HepG2 (cell line): ENCODE measurements around the gene NOSTRIN. TPM values are rescaled to one million over a fixed set of nuclear protein-coding genes. Genes with fewer than 3 reads are reported as not detected.

Experiments
- ATAC-seq: fragments of 200-7000 bp; cut with Tn5 transposase; 3 replicates; pipeline ENCODE4 v1.9.1; 2020; ENCODE audit warnings: mild to moderate bottlenecking, moderate library complexity
- BruUV-seq: library from RNA; stranded (reverse); fragments of 400-500 nt; replicated peaks from 2 replicates; lab custom pipeline; 2021; lab: Mats Ljungman, UMichigan
- CTCF ChIA-PET: fragments of 300-600 bp; formaldehyde crosslinking; extraction: SDS; loops from one replicate; lab custom pipeline; 2021; ENCODE audit warnings: low total read pairs, inconsistent platforms, low intra/inter-chr PET ratio; lab: Yijun Ruan, JAX
- POLR2A ChIA-PET: fragments of 350-600 bp; sonication (Branson Sonifier 250); formaldehyde crosslinking; loops from one replicate; lab custom pipeline; 2020; ENCODE audit warnings: antibody characterized with exemption, inconsistent platforms; lab: Yijun Ruan, JAX
- DNase-seq: peaks from one replicate; pipeline ENCODE4 v3.0.0-alpha.2; 2015; ENCODE audit warnings: low spot score
- FAIRE-seq: peaks from 3 replicates; lab custom pipeline; 2011; peaks lifted over from hg19 to GRCh38; lab: Jason Lieb, UNC
- H2AFZ ChIP-seq: one replicate; pipeline ENCODE4 v1.6.1; 2011; ENCODE audit warnings: low read length, inconsistent platforms
- H3K27ac ChIP-seq: fragments of 300-600 bp; 3 replicates; pipeline ENCODE4 v1.8.0; 2011; ENCODE audit warnings: mixed run types, mild to moderate bottlenecking, mixed read lengths, low read length, inconsistent platforms; ENCODE audit not compliant: insufficient read depth; ENCODE audit errors: extremely low read length
- H3K27me3 ChIP-seq, 2 experiments: fragments of 200-600 bp in 1 of 2; 2 replicates in 1 of 2; 3 replicates in 1 of 2; pipeline versions ENCODE4 v1.6.0 to v1.8.0; 2011; ENCODE audit warnings: low read length in 2 of 2, mild to moderate bottlenecking in 2 of 2, moderate library complexity in 2 of 2, inconsistent platforms in 1 of 2; ENCODE audit not compliant: insufficient read depth in 2 of 2, control insufficient read depth in 1 of 2
- H3K36me3 ChIP-seq, 2 experiments: fragments of 200-600 bp in 1 of 2; replicated peaks in 1 of 2; 2 replicates in 1 of 2; 3 replicates in 1 of 2; pipeline versions ENCODE4 v1.5.1 to v1.8.0; 2011; ENCODE audit warnings: low read length in 2 of 2, inconsistent platforms in 1 of 2; ENCODE audit not compliant: insufficient read depth in 2 of 2, control insufficient read depth in 1 of 2
- H3K4me1 ChIP-seq: 2 replicates; pipeline ENCODE4 v1.5.1; 2012; ENCODE audit warnings: low read length, inconsistent platforms; ENCODE audit not compliant: insufficient read depth
- H3K4me2 ChIP-seq: 2 replicates; pipeline ENCODE4 v1.6.0; 2011; ENCODE audit warnings: low read depth, low read length, inconsistent platforms
- H3K4me3 ChIP-seq, 3 experiments: fragments of 200-600 bp in 1 of 3; sonication (generic), shearing (Covaris generic) in 1 of 3; replicated peaks in 1 of 3; 2 replicates each; pipeline ENCODE4 v1.5.1; 2011 to 2016; ENCODE audit warnings: low read length in 3 of 3, inconsistent platforms in 2 of 3, low read depth in 2 of 3, mild to moderate bottlenecking in 2 of 3, control low read depth in 1 of 3, mixed read lengths in 1 of 3; ENCODE audit not compliant: insufficient read depth in 1 of 3
- H3K79me2 ChIP-seq: one replicate; pipeline ENCODE4 v1.6.1; 2011; ENCODE audit warnings: low read length, inconsistent platforms; ENCODE audit not compliant: insufficient read depth
- H3K9ac ChIP-seq: 2 replicates; pipeline ENCODE4 v1.6.0; 2011; ENCODE audit warnings: mild to moderate bottlenecking, low read depth, low read length, inconsistent platforms; ENCODE audit not compliant: insufficient read depth
- H3K9me3 ChIP-seq: 2 replicates; pipeline ENCODE4 v1.5.1; 2012; ENCODE audit warnings: mild to moderate bottlenecking, low read length
- H4K20me1 ChIP-seq: 2 replicates; pipeline ENCODE4 v1.6.0; 2011; ENCODE audit warnings: inconsistent platforms, mild to moderate bottlenecking, low read length, moderate library complexity; ENCODE audit not compliant: insufficient read depth
- KAT8 ChIP-seq: IDR thresholded peaks from 2 replicates; pipeline ENCODE4 v1.6.1; 2016; ENCODE audit warnings: missing genetic modification reagents, missing compliant biosample characterization
- KLF12 ChIP-seq: sonication (generic); formaldehyde crosslinking; IDR thresholded peaks from 2 replicates; pipeline ENCODE4 v1.4.0; 2020; ENCODE audit warnings: missing genetic modification reagents, borderline replicate concordance
- NFIC ChIP-seq: IDR thresholded peaks from 2 replicates; pipeline ENCODE4 v1.6.1; 2012; ENCODE audit warnings: mild to moderate bottlenecking, low read length, inconsistent platforms
- PRDM4 ChIP-seq: sonication (generic); formaldehyde crosslinking; IDR thresholded peaks from 2 replicates; pipeline ENCODE4 v1.9.0; 2021; ENCODE audit warnings: missing genetic modification reagents, borderline replicate concordance
- RAD51 ChIP-seq: fragments of 450-650 bp; IDR thresholded peaks from 2 replicates; pipeline ENCODE4 v1.6.1; 2016; ENCODE audit warnings: borderline replicate concordance
- RARG ChIP-seq: sonication (generic); formaldehyde crosslinking; IDR thresholded peaks from 2 replicates; pipeline ENCODE4 v1.4.0; 2020; ENCODE audit warnings: low read depth, mild to moderate bottlenecking, missing genetic modification reagents
- TGIF2 ChIP-seq: IDR thresholded peaks from 2 replicates; pipeline ENCODE4 v1.6.1; 2016; ENCODE audit warnings: control low read depth, missing compliant biosample characterization
- ZNF350 ChIP-seq: sonication (generic); formaldehyde crosslinking; IDR thresholded peaks from 2 replicates; pipeline ENCODE4 v1.4.0; 2020; ENCODE audit warnings: mild to moderate bottlenecking, low read depth, missing genetic modification reagents, borderline replicate concordance
- ZSCAN20 ChIP-seq: sonication (generic); formaldehyde crosslinking; IDR thresholded peaks from 2 replicates; pipeline ENCODE4 v1.4.0; 2020; ENCODE audit warnings: missing genetic modification reagents, mild to moderate bottlenecking, borderline replicate concordance
- WGBS: methylation state at CpG from one replicate; pipeline ENCODE4 v1.1.6; 2017; ENCODE audit warnings: low lambda C conversion rate; 5-methylcytosine and 5-hydroxymethylcytosine counted together
- in situ Hi-C: cut with HindIII; loops from 2 replicates; pipeline ENCODE4 v1.10.0; 2017; ENCODE audit warnings: low pct_unique_long_range_greater_than_20kb; ENCODE audit not compliant: extremely low pct_ligation_motif_present
- intact Hi-C: fragments of 100-400 bp; cut with micrococcal nuclease; formaldehyde crosslinking; loops from one replicate; pipeline ENCODE4 v1.10.0; 2022; ENCODE audit not compliant: unreplicated experiment
- polyA plus RNA-seq, 8 experiments: library from polyadenylated mRNA; depleted of rRNA in 3 of 8; stranded (reverse) in 7 of 8; unstranded in 1 of 8; fragments of >200 nt; fragmentation: Illumina TruSeq in 4 of 8; extraction: Trizol in 4 of 8; gene quantifications; 2 replicates each; pipeline versions ENCODE4 v1.2.1 to v1.2.3, GENCODE V29; 2011 to 2016; ENCODE audit warnings: low read depth in 4 of 8, missing spikeins in 1 of 8, mixed read lengths in 1 of 8; ENCODE audit not compliant: insufficient read depth in 1 of 8
- total RNA-seq, 5 experiments: library from RNA; depleted of rRNA; stranded (reverse); fragments of >200 nt; fragmentation: Illumina TruSeq; extraction: Trizol; gene quantifications; 2 replicates each; pipeline ENCODE4 v1.2.3, GENCODE V29; 2016; ENCODE audit warnings: low read depth in 1 of 5

The NOSTRIN gene
- total and polyA plus RNA-seq, 2 of the 13 experiments (the other 11 are each of a cell fraction or from before 2014, with no cell fraction given): 0.22 TPM

- CTCF ChIA-PET: no interaction called here
- Histone ChIP-seq H3K4me2 (no peak overlapping the region), H3K9ac (no peak overlapping the region), H3K27me3 (no peaks in the 10 kb centered on the region), H3K36me3 (no peaks in the 10 kb centered on the region), H3K4me1 (peaks cover 17% of the 10 kb centered on the region), H3K79me2 (no peaks in the 10 kb centered on the region), H3K27ac (no peak overlapping the region), H2AFZ (no peak overlapping the region), H3K4me3 (no peak overlapping the region), H3K9me3 (no peaks in the 10 kb centered on the region), H4K20me1 (no peaks in the 10 kb centered on the region)
- ATAC-seq (no peak), DNase-seq (no peak), FAIRE-seq (no peak)
- 71% methylated on average over 4 of the region's 4 CpGs for WGBS
- no peak for TF ChIP-seq PRDM4
- TF ChIP-seq RARG (CRISPR knock-in tag): no peak
- TF ChIP-seq RAD51: no peak
- TF ChIP-seq ZNF350: no peak
- no peak for TF ChIP-seq NFIC
- TF ChIP-seq KAT8: no peak
- no peak for TF ChIP-seq KLF12 (CRISPR knock-in tag)
- no peak for TF ChIP-seq TGIF2
- no TSS peak for BruUV-seq
- POLR2A ChIA-PET: no interaction called here
- in situ Hi-C loops: no loop called here
- intact Hi-C loops: no loop called here
Observed at GRCh38 chr2:168782271-168782670, 20.2 kb upstream of the NOSTRIN start.

GRCh38 chr2:168784993-168785392 is 17.4 kb upstream of the NOSTRIN start:
- Histone ChIP-seq H4K20me1 (no peaks in the 10 kb centered on the region), H3K9me3 (no peaks in the 10 kb centered on the region), H3K36me3 (no peaks in the 10 kb centered on the region), H3K27me3 (no peaks in the 10 kb centered on the region), H3K27ac (no peak overlapping the region), H3K4me1 (peaks cover 16% of the 10 kb centered on the region), H3K4me2 (no peak overlapping the region), H3K9ac (no peak overlapping the region), H3K4me3 (no peak overlapping the region), H3K79me2 (no peaks in the 10 kb centered on the region), H2AFZ (no peak overlapping the region)
- ChIA-PET CTCF (no interaction called here), POLR2A (no interaction called here)
- no peak for FAIRE-seq
- no TSS peak for BruUV-seq
- ATAC-seq: no peak
- 28% methylated on average over 3 of the region's 3 CpGs for WGBS
- intact Hi-C loops: no loop called here
- no peak for TF ChIP-seq ZSCAN20
- in situ Hi-C loops: no loop called here
- no peak for DNase-seq
